Measurements from ENCODE around the gene SMYD1.

Gene SMYD1

DNA sequence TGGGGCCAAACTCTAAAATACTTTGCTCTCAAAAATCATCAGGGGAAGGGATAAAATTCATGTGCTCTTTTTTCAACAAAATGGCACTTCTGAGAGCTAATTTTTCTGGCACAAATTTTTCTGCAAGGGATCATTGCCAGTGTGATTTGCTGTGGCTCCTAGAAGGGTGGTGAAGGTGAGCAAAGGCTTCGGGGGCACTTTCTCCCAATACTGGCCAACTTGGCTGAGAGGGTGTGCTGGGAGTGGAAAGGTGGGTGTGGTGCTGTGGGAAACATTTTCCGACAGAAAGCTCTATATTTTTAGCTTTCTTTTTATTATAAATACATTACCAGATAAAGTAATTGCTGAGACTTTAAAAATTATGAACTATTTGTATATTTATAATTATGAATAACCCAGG, 419 bp downstream of the SMYD1 start:
- no peak for TF ChIP-seq CTCF (IDR thresholded peaks at IDR 0.05)
- no peak overlapping the region for H3K4me3 ChIP-seq (ENCODE audit: low read depth, low read length)
- peak overlapping the region; percentile 65 for H2AFZ ChIP-seq
- H3K4me2 ChIP-seq (ENCODE audit: low read length): no peak overlapping the region
- no peak overlapping the region for H3K9ac ChIP-seq
- no peak overlapping the region for H3K27ac ChIP-seq
- H3K4me1 ChIP-seq: peaks cover 4% of the 10 kb centered on the region
- no peaks in the 10 kb centered on the region for H3K79me2 ChIP-seq
- H3K36me3 ChIP-seq (ENCODE audit: control insufficient read depth, insufficient read depth, low read length): no peaks in the 10 kb centered on the region
- H3K9me3 ChIP-seq (ENCODE audit: control insufficient read depth, low read length): no peaks in the 10 kb centered on the region
- no peaks in the 10 kb centered on the region for H3K27me3 ChIP-seq (ENCODE audit: control insufficient read depth, insufficient read depth, low read length)

DNA sequence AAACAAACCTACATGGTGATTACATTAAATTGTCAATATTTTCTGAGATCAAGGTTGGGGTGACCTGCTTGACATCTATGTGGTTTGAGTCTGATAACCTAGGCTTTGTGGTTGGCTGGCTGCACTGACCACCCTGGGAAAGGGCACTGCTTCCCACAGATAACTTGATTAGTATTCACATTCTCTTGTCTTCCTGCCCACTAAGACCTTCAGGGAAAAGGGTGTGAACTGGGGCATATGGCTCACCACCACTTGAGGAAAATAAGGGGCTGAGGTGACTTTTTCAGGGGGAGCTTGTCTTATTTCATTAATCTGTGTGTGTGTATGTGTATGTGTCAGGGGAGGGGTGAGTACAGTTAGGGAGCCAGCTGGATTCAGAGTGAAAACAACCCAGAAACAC, 1.5 kb downstream of the SMYD1 start:
- no peak for TF ChIP-seq CTCF (IDR thresholded peaks at IDR 0.05)
- no peak overlapping the region for H3K4me3 ChIP-seq (ENCODE audit: low read depth, low read length)

DNA sequence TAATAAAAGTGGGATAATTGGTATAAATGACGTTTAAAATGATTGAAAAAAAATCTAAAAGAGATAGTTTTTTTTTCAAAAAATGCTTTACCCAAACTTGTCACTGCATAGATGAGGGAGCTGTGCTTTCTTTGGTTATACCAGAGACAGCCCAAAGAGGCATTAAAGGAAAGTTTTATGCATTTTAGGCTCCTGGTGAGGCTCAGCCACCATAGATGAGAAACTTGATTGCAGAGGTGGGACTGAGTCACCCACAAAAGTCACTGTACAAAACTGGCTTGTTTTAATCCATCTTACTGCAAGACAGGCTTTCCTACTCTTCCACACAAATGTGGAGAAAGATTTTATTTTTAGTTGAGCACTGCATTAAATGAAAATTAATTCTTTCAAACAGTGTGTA, 2.4 kb downstream of the SMYD1 start:
- H3K27me3 ChIP-seq (ENCODE audit: control insufficient read depth, insufficient read depth, low read length): no peaks in the 10 kb centered on the region
- no peaks in the 10 kb centered on the region for H3K79me2 ChIP-seq
- H2AFZ ChIP-seq: no peak overlapping the region
- H3K27ac ChIP-seq: no peak overlapping the region
- no peaks in the 10 kb centered on the region for H3K36me3 ChIP-seq (ENCODE audit: control insufficient read depth, insufficient read depth, low read length)
- H3K9me3 ChIP-seq (ENCODE audit: control insufficient read depth, low read length): no peaks in the 10 kb centered on the region
- TF ChIP-seq CTCF (IDR thresholded peaks at IDR 0.05): no peak
- peaks cover 4% of the 10 kb centered on the region for H3K4me1 ChIP-seq
- H3K4me2 ChIP-seq (ENCODE audit: low read length): no peak overlapping the region
- no peak overlapping the region for H3K4me3 ChIP-seq (ENCODE audit: low read depth, low read length)
- H3K9ac ChIP-seq: no peak overlapping the region

More for the DNA sequence above, 1.5 kb downstream of the SMYD1 start:
- Histone ChIP-seq H3K9me3 (ENCODE audit: control insufficient read depth, low read length) (no peaks in the 10 kb centered on the region), H3K27ac (no peak overlapping the region), H3K27me3 (ENCODE audit: control insufficient read depth, insufficient read depth, low read length) (no peaks in the 10 kb centered on the region), H3K9ac (no peak overlapping the region), H3K79me2 (no peaks in the 10 kb centered on the region), H3K36me3 (ENCODE audit: control insufficient read depth, insufficient read depth, low read length) (no peaks in the 10 kb centered on the region), H3K4me1 (peaks cover 4% of the 10 kb centered on the region), H2AFZ (no peak overlapping the region), H3K4me2 (ENCODE audit: low read length) (no peak overlapping the region)

DNA sequence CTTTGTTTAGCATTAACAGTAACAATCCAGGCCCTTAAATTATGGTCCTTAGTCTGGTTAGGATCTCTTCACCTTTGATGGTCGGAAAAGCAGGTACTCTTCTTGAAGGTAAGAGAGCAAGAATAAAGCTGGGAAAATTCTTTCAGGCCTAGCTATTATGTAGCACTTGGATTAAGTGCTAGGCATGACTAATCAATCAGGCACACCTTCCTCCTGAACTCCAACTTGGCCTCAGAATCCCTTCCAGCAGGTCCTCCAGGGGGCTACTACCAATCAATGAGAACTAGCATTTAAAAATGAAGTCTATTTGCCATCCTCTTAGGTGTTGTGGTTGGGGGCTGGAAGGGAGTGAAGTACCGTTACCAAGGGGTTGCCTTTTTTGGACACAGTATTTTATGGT, 3.7 kb downstream of the SMYD1 start:
- H2AFZ ChIP-seq: no peak overlapping the region
- H3K4me1 ChIP-seq: peaks cover 4% of the 10 kb centered on the region
- no peak overlapping the region for H3K27ac ChIP-seq
- H3K36me3 ChIP-seq (ENCODE audit: control insufficient read depth, insufficient read depth, low read length): no peaks in the 10 kb centered on the region
- TF ChIP-seq CTCF (IDR thresholded peaks at IDR 0.05): no peak
- H3K4me3 ChIP-seq (ENCODE audit: low read depth, low read length): no peak overlapping the region
- no peaks in the 10 kb centered on the region for H3K79me2 ChIP-seq
- no peak overlapping the region for H3K9ac ChIP-seq
- no peaks in the 10 kb centered on the region for H3K27me3 ChIP-seq (ENCODE audit: control insufficient read depth, insufficient read depth, low read length)
- no peaks in the 10 kb centered on the region for H3K9me3 ChIP-seq (ENCODE audit: control insufficient read depth, low read length)
- no peak overlapping the region for H3K4me2 ChIP-seq (ENCODE audit: low read length)

GRCh38 chr2:88074150-88074549, 6.5 kb downstream of the SMYD1 start:
- Histone ChIP-seq H3K4me1 (no peaks in the 10 kb centered on the region), H3K27me3 (ENCODE audit: control insufficient read depth, insufficient read depth, low read length) (no peaks in the 10 kb centered on the region), H3K4me3 (ENCODE audit: low read depth, low read length) (no peak overlapping the region), H2AFZ (no peak overlapping the region), H3K36me3 (ENCODE audit: control insufficient read depth, insufficient read depth, low read length) (no peaks in the 10 kb centered on the region), H3K27ac (no peak overlapping the region), H3K4me2 (ENCODE audit: low read length) (no peak overlapping the region), H3K9me3 (ENCODE audit: control insufficient read depth, low read length) (no peaks in the 10 kb centered on the region), H3K9ac (no peak overlapping the region), H3K79me2 (no peaks in the 10 kb centered on the region)
- TF ChIP-seq CTCF (IDR thresholded peaks at IDR 0.05): no peak

Data from parathyroid adenoma (tissue), 2 donors.